MG63 (cell line): ENCODE data around the gene MUC5AC. TPM values are rescaled to one million over a fixed set of nuclear protein-coding genes. Genes with fewer than 3 reads are reported as not detected.

Source experiments
- DNase-seq: peaks from one replicate; pipeline ENCODE4 v3.0.0-alpha.2; 2020
- H3K27me3 ChIP-seq: fragments of 250-450 bp; sonication (Bioruptor Pico); 2 replicates; pipeline ENCODE4 v1.5.1; 2020; ENCODE audit warnings: mild to moderate bottlenecking, moderate library complexity
- H3K36me3 ChIP-seq: fragments of 250-450 bp; sonication (Bioruptor Pico); 2 replicates; pipeline ENCODE4 v1.5.1; 2020; ENCODE audit warnings: mild to moderate bottlenecking, moderate library complexity
- H3K4me3 ChIP-seq: fragments of 250-450 bp; sonication (Bioruptor Pico); 2 replicates; pipeline ENCODE4 v1.5.1; 2020; ENCODE audit warnings: mild to moderate bottlenecking, moderate library complexity
- H3K9me3 ChIP-seq: fragments of 250-450 bp; sonication (Bioruptor Pico); 2 replicates; pipeline ENCODE4 v1.5.1; 2020; ENCODE audit warnings: mild to moderate bottlenecking, moderate library complexity
- total RNA-seq: library from RNA; depleted of rRNA; stranded (reverse); fragments of >200 nt; shearing (Covaris generic); gene quantifications from 2 replicates; pipeline ENCODE4 v1.2.3, GENCODE V29; 2014; ENCODE audit warnings: low replicate concordance

MUC5AC gene
- total RNA-seq, 1 experiment from 2014 or later: not detected

DNA sequence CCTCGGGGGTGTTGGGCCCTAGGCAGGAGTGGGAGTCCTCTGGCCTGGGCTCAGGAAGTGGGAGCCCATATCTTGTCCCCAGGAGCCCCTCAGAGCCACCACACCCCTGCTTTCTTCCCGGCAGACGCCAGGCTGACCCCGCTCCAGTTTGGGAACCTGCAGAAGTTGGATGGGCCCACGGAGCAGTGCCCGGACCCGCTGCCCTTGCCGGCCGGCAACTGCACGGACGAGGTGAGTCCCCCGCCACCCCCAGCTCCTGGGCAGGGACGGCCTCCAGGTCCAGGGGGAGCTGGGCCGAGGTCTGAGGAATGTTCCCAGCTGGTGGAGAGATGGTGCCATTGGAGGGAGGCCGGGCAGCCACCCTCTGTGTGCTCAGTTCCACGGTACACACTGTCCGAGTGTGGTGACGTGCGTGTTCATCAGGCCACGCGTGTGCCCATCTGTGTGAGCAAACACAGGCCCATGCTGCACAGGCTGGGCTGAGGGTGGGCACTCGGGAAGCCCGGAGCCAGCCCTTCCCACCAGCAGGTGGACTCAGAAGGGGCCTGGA lies 69.9 kb downstream of the MUC5AC start:
- H3K27me3 ChIP-seq: peaks cover 29% of the 10 kb centered on the region
- no peak overlapping the region for H3K4me3 ChIP-seq
- no peak for DNase-seq
- H3K36me3 ChIP-seq: no peaks in the 10 kb centered on the region
- H3K9me3 ChIP-seq: no peaks in the 10 kb centered on the region

DNA sequence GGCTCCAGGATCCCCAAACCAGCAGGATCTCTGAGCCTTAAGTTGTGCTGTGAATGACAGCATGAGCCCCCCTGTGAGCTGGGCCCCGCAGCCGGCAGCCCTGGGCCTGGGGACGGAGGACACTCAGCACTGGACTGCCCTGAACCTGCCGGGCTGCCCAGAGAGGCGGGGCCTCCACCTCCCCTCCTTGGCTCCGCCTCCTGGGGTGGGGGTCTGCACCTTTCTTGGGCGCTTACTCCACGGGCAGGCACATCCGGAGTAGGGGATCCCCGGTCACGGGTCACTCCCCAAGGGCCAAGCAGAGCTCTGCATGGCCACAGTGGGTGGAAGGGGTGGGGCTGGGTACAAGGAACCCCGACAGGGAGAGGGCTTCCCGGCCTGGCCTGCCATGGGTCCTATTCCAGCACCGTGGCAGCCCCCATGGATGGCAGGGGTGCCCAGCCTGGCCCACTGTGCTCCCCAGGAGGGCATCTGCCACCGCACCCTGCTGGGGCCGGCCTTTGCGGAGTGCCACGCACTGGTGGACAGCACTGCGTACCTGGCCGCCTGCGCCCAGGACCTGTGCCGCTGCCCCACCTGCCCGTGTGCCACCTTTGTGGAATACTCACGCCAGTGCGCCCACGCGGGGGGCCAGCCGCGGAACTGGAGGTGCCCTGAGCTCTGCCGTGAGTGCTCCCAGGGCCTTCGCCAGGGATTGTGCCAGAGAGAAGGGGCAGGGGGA lies 70.5 kb downstream of the MUC5AC start:
- Histone ChIP-seq H3K9me3 (no peaks in the 10 kb centered on the region), H3K4me3 (no peak overlapping the region), H3K27me3 (peaks cover 35% of the 10 kb centered on the region), H3K36me3 (no peaks in the 10 kb centered on the region)
- DNase-seq: peak; percentile 0

DNA sequence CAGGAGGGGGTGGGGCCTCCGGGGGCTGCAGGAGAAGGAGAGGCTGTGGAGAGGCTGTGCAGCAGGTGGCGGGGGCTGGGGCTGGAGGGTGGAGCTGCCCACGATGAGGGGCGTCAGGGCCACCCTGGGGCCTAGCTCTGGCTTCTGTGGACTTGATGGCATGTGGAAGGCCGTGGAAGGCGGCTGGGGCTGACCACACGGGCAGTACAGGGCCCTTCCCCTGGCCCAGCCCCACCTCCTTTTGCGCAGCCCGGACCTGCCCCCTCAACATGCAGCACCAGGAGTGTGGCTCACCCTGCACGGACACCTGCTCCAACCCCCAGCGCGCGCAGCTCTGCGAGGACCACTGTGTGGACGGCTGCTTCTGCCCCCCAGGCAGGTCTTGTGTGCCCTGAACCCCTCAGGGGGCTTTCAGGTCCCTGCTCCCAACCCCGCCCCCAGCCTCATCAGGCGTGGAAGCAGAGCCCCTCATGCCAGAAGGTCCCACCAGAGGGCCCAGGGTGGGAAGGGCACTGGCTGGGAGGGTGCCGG lies 71.2 kb downstream of the MUC5AC start:
- Histone ChIP-seq H3K27me3 (peaks cover 38% of the 10 kb centered on the region), H3K36me3 (no peaks in the 10 kb centered on the region), H3K4me3 (no peak overlapping the region), H3K9me3 (no peaks in the 10 kb centered on the region)
- DNase-seq: peak; percentile 0

DNA sequence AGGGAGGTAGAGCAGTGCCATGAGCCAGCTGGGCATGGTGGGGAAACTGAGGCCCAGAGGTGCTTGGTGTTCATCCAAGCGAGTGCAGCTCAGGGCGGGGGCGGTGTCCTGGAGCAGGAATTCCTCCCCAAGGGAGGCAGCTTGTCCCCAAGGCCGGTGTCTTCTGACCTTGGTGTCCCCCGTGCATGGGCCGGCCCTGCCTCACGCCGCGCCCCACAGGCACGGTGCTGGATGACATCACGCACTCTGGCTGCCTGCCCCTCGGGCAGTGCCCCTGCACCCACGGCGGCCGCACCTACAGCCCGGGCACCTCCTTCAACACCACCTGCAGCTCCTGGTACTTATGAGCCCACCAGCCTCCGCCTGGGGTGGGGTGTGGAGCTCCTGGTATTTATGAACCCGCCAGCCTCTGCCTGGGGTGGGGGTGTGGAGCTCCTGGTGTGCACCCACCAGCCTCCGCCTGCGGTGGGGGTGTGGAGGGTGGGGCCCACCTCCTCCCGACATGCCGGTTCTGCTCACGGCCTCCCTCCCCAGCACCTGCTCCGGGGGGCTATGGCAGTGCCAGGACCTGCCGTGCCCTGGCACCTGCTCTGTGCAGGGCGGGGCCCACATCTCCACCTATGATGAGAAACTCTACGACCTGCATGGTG lies 71.8 kb downstream of the MUC5AC start:
- Histone ChIP-seq H3K36me3 (no peaks in the 10 kb centered on the region), H3K9me3 (no peaks in the 10 kb centered on the region)
- peak; percentile 0 for DNase-seq

DNA sequence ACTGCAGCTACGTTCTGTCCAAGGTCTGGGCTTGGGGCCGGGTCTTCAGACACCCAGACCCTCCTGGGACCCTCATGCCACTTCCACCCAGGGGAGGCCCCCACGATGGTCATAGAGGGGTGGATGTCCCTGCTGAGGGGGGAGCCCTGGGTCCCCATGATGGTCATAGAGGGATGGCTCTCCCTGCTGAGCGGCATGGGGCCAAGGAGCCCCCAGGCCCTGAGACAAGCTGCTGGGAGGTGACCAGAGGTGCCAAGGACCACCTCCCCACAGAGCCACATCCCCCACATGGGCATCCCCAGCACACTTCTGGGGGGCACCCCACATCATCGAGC lies 72.3 kb downstream of the MUC5AC start:
- Histone ChIP-seq H3K4me3 (no peak overlapping the region), H3K27me3 (peaks cover 38% of the 10 kb centered on the region), H3K9me3 (no peaks in the 10 kb centered on the region), H3K36me3 (no peaks in the 10 kb centered on the region)
- DNase-seq: no peak

More for the DNA sequence above, 71.8 kb downstream of the MUC5AC start:
- H3K27me3 ChIP-seq: peaks cover 38% of the 10 kb centered on the region
- no peak overlapping the region for H3K4me3 ChIP-seq

DNA sequence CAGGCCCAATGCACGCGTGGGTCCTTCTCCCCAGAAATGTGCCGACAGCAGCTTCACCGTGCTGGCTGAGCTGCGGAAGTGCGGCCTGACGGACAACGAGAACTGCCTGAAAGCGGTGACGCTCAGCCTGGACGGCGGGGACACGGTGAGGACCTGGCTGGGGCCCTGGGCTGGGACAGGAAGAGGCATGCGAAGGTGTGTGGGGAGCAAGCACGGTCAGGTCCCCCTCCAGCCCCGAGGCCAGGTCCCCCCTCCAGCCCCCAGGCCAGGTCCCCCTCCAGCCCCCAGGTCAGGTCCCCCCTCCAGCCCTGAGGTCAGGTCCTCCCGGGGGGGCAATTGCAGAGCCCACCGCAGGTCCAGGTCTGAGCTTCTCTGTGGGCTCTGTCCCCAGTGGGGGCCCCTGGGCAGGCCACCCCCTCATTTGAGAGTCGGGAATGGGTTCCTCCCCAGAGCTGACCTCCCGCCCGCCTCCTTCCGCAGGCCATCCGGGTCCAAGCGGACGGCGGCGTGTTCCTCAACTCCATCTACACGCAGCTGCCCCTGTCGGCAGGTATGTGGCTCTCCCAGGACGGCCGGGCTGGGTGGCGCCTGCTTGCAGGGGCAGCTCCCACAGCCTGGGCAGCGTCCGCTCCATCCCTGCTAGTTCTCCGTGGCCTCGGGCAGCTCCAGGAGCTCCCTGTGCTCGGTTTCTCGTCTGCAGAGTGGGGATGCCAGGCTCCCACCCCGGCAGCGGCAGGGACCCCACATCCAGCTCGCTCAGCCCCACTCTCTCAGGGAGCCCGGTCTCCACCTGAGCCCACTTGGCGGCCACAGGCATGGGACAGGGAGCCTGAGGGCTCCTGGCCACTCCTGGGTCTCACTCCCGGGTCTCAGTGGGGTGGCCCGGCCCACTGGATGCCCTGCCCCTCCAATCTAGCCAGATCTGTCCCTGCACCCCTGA lies 73.0 kb downstream of the MUC5AC start:
- H3K9me3 ChIP-seq: no peaks in the 10 kb centered on the region
- H3K4me3 ChIP-seq: no peak overlapping the region
- H3K27me3 ChIP-seq: peaks cover 38% of the 10 kb centered on the region
- no peak for DNase-seq
- H3K36me3 ChIP-seq: no peaks in the 10 kb centered on the region

- Histone ChIP-seq H3K36me3 (no peaks in the 10 kb centered on the region), H3K4me3 (no peak overlapping the region), H3K27me3 (peaks cover 38% of the 10 kb centered on the region), H3K9me3 (no peaks in the 10 kb centered on the region)
- DNase-seq: no peak
These were observed 73.8 kb downstream of the MUC5AC start for GRCh38 chr11:1231396-1232020.

DNA sequence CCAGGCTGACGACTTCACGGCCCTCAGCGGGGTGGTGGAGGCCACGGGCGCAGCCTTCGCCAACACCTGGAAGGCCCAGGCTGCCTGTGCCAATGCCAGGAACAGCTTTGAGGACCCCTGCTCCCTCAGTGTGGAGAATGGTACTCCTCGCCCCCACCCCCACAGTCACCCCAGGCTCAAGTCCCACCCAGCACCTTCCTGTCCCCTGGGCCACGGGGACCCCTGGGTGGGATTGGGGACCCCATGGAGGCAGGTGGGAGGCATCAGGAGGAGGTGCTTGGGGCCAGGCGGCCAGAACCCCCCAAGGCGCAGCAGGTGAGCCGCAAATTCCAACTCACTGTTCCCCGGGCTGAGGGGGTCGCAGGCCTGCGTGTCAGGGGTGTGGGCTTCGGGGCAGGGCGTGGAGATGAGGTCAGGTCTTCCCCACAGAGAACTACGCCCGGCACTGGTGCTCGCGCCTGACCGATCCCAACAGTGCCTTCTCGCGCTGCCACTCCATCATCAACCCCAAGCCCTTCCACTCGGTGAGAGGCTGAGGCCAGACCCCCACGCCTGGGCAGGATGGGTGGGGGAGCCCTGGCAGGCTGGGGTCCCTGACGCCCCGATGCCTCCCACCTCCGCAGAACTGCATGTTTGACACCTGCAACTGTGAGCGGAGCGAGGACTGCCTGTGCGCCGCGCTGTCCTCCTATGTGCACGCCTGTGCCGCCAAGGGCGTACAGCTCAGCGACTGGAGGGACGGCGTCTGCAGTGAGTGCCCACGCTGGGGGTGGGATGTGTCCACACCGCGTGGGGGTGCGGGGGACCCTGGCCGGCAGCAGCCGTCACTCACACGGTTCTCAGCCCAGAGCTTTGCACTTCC lies 74.5 kb downstream of the MUC5AC start:
- Histone ChIP-seq H3K4me3 (no peak overlapping the region), H3K36me3 (no peaks in the 10 kb centered on the region), H3K9me3 (no peaks in the 10 kb centered on the region), H3K27me3 (peaks cover 38% of the 10 kb centered on the region)
- no peak for DNase-seq

DNA sequence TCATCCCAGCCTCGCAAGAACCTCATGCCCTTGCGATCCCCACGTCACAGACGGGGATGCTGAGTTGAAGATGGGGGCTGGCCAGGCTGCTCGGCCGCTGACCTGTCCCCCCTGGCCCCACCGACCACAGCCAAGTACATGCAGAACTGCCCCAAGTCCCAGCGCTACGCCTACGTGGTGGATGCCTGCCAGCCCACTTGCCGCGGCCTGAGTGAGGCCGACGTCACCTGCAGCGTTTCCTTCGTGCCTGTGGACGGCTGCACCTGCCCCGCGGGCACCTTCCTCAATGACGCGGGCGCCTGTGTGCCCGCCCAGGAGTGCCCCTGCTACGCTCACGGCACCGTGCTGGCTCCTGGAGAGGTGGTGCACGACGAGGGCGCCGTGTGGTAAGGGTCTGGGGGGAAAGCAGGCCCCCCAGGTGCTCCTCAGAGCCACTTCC lies 75.1 kb downstream of the MUC5AC start:
- DNase-seq: no peak
- Histone ChIP-seq H3K27me3 (peaks cover 38% of the 10 kb centered on the region), H3K36me3 (no peaks in the 10 kb centered on the region), H3K9me3 (no peaks in the 10 kb centered on the region), H3K4me3 (no peak overlapping the region)

GRCh38 chr11:1233351-1234053 lies 75.7 kb downstream of the MUC5AC start:
- no peaks in the 10 kb centered on the region for H3K36me3 ChIP-seq

GRCh38 chr11:1234054-1234720 lies 76.4 kb downstream of the MUC5AC start:
- DNase-seq: peak; percentile 0
- Histone ChIP-seq H3K9me3 (no peaks in the 10 kb centered on the region), H3K4me3 (no peak overlapping the region), H3K36me3 (no peaks in the 10 kb centered on the region), H3K27me3 (peaks cover 38% of the 10 kb centered on the region)

More at GRCh38 chr11:1233351-1234053, 75.7 kb downstream of the MUC5AC start:
- Histone ChIP-seq H3K27me3 (peaks cover 38% of the 10 kb centered on the region), H3K9me3 (no peaks in the 10 kb centered on the region), H3K4me3 (no peak overlapping the region)
- no peak for DNase-seq

GRCh38 chr11:1234771-1235305 lies 77.1 kb downstream of the MUC5AC start:
- peak; percentile 0 for DNase-seq
- H3K9me3 ChIP-seq: no peaks in the 10 kb centered on the region
- H3K27me3 ChIP-seq: peaks cover 33% of the 10 kb centered on the region
- no peaks in the 10 kb centered on the region for H3K36me3 ChIP-seq
- H3K4me3 ChIP-seq: no peak overlapping the region

GRCh38 chr11:1235306-1235900 lies 77.7 kb downstream of the MUC5AC start:
- peak; percentile 0 for DNase-seq
- no peaks in the 10 kb centered on the region for H3K9me3 ChIP-seq
- no peak overlapping the region for H3K4me3 ChIP-seq
- no peaks in the 10 kb centered on the region for H3K36me3 ChIP-seq
- peaks cover 28% of the 10 kb centered on the region for H3K27me3 ChIP-seq

DNA sequence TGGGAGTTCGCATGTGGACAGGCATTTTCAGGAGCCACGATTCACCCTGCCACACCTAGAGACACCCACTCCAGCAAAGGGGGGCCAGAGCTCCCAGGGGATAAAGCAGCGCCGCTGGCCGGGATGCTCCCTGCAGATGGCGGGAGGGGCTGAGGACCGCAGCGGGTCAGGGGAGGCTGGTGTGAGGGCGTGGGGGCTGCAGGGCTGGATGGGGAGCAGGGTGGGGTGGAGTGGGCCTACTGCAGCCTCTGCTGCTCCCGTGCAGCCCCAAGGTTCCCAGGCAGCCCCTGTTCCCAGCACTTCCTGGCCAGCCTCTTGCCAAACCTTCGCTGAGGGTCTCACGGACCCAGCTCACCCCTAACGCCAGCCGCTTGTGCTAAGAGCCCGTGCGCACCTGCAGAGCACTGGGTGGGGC lies 78.2 kb downstream of the MUC5AC start:
- no peaks in the 10 kb centered on the region for H3K9me3 ChIP-seq
- peak; percentile 0 for DNase-seq
- H3K4me3 ChIP-seq: no peak overlapping the region
- H3K36me3 ChIP-seq: no peaks in the 10 kb centered on the region
- H3K27me3 ChIP-seq: peaks cover 26% of the 10 kb centered on the region
